Adrenal gland (tissue), 5 donors: ENCODE results near the gene CADM4.
"Not testable (repeated sequence)": the region's sequence is repeated elsewhere in the genome, so short reads cannot be mapped to it uniquely, and the experiment has no call there.

Experiments
- POLR2A ChIP-seq, 2 donors: fragments of 450-650 bp; IDR thresholded peaks; one replicate each; pipeline ENCODE4 v1.6.1; 2017; ENCODE audit warnings: antibody characterized with exemption in 2 of 2, mild to moderate bottlenecking in 2 of 2, moderate library complexity in 1 of 2
- TF ChIP-seq, protein P1 (sequence below), 6 experiments: fragments of 450-650 bp in 4 of 6; fragments of 200-600 bp in 2 of 6; sonication (generic) in 1 of 6; IDR thresholded peaks; 1 replicate in 5 of 6; 2 replicates in 1 of 6; pipeline versions ENCODE4 v1.5.1 to v1.8.0; 2016 to 2021; ENCODE audit warnings: antibody characterized with exemption in 6 of 6, mild to moderate bottlenecking in 2 of 6, moderate library complexity in 1 of 6
- donor health status: DM: no; HTN: no; CAD: no.

GRCh38 chr19:43587029-43587428 is 52.6 kb downstream of the CADM4 start:
- TF ChIP-seq, protein P1, sequence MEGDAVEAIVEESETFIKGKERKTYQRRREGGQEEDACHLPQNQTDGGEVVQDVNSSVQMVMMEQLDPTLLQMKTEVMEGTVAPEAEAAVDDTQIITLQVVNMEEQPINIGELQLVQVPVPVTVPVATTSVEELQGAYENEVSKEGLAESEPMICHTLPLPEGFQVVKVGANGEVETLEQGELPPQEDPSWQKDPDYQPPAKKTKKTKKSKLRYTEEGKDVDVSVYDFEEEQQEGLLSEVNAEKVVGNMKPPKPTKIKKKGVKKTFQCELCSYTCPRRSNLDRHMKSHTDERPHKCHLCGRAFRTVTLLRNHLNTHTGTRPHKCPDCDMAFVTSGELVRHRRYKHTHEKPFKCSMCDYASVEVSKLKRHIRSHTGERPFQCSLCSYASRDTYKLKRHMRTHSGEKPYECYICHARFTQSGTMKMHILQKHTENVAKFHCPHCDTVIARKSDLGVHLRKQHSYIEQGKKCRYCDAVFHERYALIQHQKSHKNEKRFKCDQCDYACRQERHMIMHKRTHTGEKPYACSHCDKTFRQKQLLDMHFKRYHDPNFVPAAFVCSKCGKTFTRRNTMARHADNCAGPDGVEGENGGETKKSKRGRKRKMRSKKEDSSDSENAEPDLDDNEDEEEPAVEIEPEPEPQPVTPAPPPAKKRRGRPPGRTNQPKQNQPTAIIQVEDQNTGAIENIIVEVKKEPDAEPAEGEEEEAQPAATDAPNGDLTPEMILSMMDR (IDR thresholded peaks at IDR 0.05), result not testable (repeated sequence)
- TF ChIP-seq POLR2A (IDR thresholded peaks at IDR 0.05), result not testable (repeated sequence)
